Right cardiac atrium (tissue), 5 donors: Measurements from ENCODE around the gene OR1I1. TPM values are rescaled to one million over a fixed set of nuclear protein-coding genes. Genes with fewer than 3 reads are reported as not detected.
A peak's percentile ranks its signal among the peaks of the same experiment; 100 is the strongest.

Experiments used
- ATAC-seq, 2 donors: fragments of 200-7000 bp; cut with Tn5 transposase; one replicate each; pipeline versions ENCODE4 v1.8.0 to v1.9.1; 2020; ENCODE audit warnings: moderate library complexity in 2 of 2, mild to moderate bottlenecking in 1 of 2
- DNase-seq, 3 donors: peaks; one replicate each; pipeline ENCODE4 v3.0.0-alpha.2; 2020
- H3K27ac ChIP-seq: one replicate; pipeline ENCODE4 v1.5.1; 2013; ENCODE audit warnings: mild to moderate bottlenecking, low read length, control low read depth, moderate library complexity
- H3K27me3 ChIP-seq: one replicate; pipeline ENCODE4 v1.6.1; 2013; ENCODE audit not compliant: control insufficient read depth, insufficient read depth
- H3K4me1 ChIP-seq: one replicate; pipeline ENCODE4 v1.6.1; 2013; ENCODE audit warnings: low read length; ENCODE audit not compliant: control insufficient read depth, insufficient read depth
- H3K4me3 ChIP-seq: one replicate; pipeline ENCODE4 v1.5.1; 2013; ENCODE audit warnings: low read length, control low read depth
- H3K9me3 ChIP-seq: one replicate; pipeline ENCODE4 v1.6.1; 2013; ENCODE audit warnings: low read length; ENCODE audit not compliant: control insufficient read depth
- WGBS: extraction: QIAGEN DNeasy Blood & Tissue Kit; methylation state at CpG from one replicate; pipeline ENCODE4 v1.1.7; 2013; 5-methylcytosine and 5-hydroxymethylcytosine counted together
- intact Hi-C, 4 donors: fragments of 100-400 bp; cut with DNase I; formaldehyde crosslinking; loops; one replicate each; pipeline versions ENCODE4 v1.11.0 to v1.14.0; 2022 to 2023
- polyA plus RNA-seq: library from polyadenylated mRNA; stranded (reverse); fragments of 200-250 nt; gene quantifications from one replicate; pipeline ENCODE4 v1.2.3, GENCODE V29; 2013
- total RNA-seq, 4 donors: library from RNA; stranded (reverse); fragmentation: NEBNext Ultra II Directional; extraction: Animal tissue kit (Norgen Biotek cat#: 25700); gene quantifications; one replicate each; pipeline ENCODE4 v1.2.1, GENCODE V29; 2021
- donor health status: healthy with polysubstance abuse.
- donor health status: DM: no; HTN: yes; CAD: no.
- donor health status: DM: no; HTN: no; CAD: no.
- donor health status: DM: no; HTN: yes; CAD: no; lungs with severe emphysema.
- donor health status: DM: yes; HTN: yes; CAD: no.

The OR1I1 gene
- total and polyA plus RNA-seq, 5 donors: not detected

GRCh38 chr19:15109768-15110417 is 27.9 kb downstream of the OR1I1 start:
- Histone ChIP-seq H3K4me3 (no peak overlapping the region), H3K9me3 (no peaks in the 10 kb centered on the region), H3K4me1 (no peaks in the 10 kb centered on the region), H3K27me3 (no peaks in the 10 kb centered on the region), H3K27ac (no peak overlapping the region)
- intact Hi-C loops: no loop called here
- ATAC-seq (no peak), DNase-seq (peak in 1 of 3 donors; percentile 62)
- 91% methylated on average over 49 of the region's 49 CpGs for WGBS

DNA sequence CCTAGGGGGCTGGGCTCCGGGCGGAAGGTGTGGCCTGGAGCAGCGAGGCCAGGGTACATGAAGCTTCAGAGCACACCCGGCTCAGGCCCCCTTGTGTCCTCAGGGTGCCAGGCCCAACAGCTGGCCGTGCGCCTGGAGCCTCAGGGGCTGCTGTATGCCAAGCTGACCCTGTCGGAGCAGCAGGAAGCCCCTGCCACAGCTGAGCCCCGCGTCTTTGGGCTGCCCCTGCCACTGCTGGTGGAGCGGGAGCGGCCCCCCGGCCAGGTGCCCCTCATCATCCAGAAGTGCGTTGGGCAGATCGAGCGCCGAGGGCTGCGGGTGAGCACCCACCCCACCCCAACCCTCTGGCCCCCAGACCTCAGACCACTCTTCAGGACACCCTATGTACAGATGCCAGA is 28.4 kb downstream of the OR1I1 start:
- Histone ChIP-seq H3K9me3 (no peaks in the 10 kb centered on the region), H3K4me3 (no peak overlapping the region), H3K4me1 (peaks cover 5% of the 10 kb centered on the region), H3K27me3 (no peaks in the 10 kb centered on the region), H3K27ac (no peak overlapping the region)
- 87% methylated on average over 17 of the region's 17 CpGs for WGBS
- intact Hi-C loops: no loop called here
- DNase-seq: peak in 1 of 3 donors; percentile 63
- ATAC-seq: no peak

DNA sequence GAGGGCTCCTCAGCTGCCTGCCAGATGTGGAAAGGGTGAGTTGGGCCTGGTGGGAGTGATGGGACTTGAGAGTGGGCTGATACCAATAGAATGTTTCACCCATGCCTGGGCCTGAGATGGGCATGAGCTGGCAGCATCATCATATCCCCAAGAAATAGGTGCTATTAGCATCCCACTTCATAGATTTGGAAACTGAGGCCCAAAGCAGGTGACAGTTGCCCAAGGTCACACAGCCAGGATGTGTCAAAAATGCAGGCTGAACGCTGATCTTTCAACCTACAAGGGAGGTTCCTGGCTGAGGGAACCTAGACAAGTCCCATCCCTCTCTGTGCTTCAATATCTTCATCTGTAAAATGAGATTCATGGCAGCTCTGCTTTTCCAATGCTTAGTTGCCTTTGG is 29.7 kb downstream of the OR1I1 start:
- 96% methylated on average over 1 of the region's 1 CpG for WGBS
- DNase-seq (no peak), ATAC-seq (no peak)
- intact Hi-C loops: no loop called here
- no peak overlapping the region for H3K27ac ChIP-seq
- H3K4me1 ChIP-seq: peaks cover 6% of the 10 kb centered on the region
- H3K27me3 ChIP-seq: no peaks in the 10 kb centered on the region
- no peaks in the 10 kb centered on the region for H3K9me3 ChIP-seq
- H3K4me3 ChIP-seq: no peak overlapping the region

- DNase-seq (no peak), ATAC-seq (no peak)
- intact Hi-C loops: no loop called here
- H3K9me3 ChIP-seq: no peaks in the 10 kb centered on the region
- no peaks in the 10 kb centered on the region for H3K27me3 ChIP-seq
- WGBS: 94% methylated on average over 11 of the region's 11 CpGs
- H3K27ac ChIP-seq: no peak overlapping the region
- H3K4me3 ChIP-seq: no peak overlapping the region
- H3K4me1 ChIP-seq: peaks cover 6% of the 10 kb centered on the region
Observed at GRCh38 chr19:15112385-15112784, 30.4 kb downstream of the OR1I1 start.

- DNase-seq (peak in 1 of 3 donors; percentile 69), ATAC-seq (peak in 1 of 2 donors; percentile 1)
- no peaks in the 10 kb centered on the region for H3K27me3 ChIP-seq
- 88% methylated on average over 58 of the region's 58 CpGs for WGBS
- H3K4me3 ChIP-seq: no peak overlapping the region
- intact Hi-C loops: no loop called here
- H3K9me3 ChIP-seq: no peaks in the 10 kb centered on the region
- H3K27ac ChIP-seq: no peak overlapping the region
- H3K4me1 ChIP-seq: peaks cover 6% of the 10 kb centered on the region
Observed at GRCh38 chr19:15113245-15114152, 31.5 kb downstream of the OR1I1 start.

GRCh38 chr19:15114153-15114540 is 32.1 kb downstream of the OR1I1 start:
- peak in 1 of 2 donors; percentile 45 for ATAC-seq
- intact Hi-C loops: no loop called here
- no peak for DNase-seq
- 61% methylated on average over 7 of the region's 7 CpGs for WGBS
- no peaks in the 10 kb centered on the region for H3K27me3 ChIP-seq
- peaks cover 6% of the 10 kb centered on the region for H3K4me1 ChIP-seq
- no peaks in the 10 kb centered on the region for H3K9me3 ChIP-seq
- H3K27ac ChIP-seq: no peak overlapping the region
- no peak overlapping the region for H3K4me3 ChIP-seq

- 27% methylated on average over 13 of the region's 13 CpGs for WGBS
- intact Hi-C loops: no loop called here
Observed at GRCh38 chr19:15115080-15115479, 33.1 kb downstream of the OR1I1 start.

DNA sequence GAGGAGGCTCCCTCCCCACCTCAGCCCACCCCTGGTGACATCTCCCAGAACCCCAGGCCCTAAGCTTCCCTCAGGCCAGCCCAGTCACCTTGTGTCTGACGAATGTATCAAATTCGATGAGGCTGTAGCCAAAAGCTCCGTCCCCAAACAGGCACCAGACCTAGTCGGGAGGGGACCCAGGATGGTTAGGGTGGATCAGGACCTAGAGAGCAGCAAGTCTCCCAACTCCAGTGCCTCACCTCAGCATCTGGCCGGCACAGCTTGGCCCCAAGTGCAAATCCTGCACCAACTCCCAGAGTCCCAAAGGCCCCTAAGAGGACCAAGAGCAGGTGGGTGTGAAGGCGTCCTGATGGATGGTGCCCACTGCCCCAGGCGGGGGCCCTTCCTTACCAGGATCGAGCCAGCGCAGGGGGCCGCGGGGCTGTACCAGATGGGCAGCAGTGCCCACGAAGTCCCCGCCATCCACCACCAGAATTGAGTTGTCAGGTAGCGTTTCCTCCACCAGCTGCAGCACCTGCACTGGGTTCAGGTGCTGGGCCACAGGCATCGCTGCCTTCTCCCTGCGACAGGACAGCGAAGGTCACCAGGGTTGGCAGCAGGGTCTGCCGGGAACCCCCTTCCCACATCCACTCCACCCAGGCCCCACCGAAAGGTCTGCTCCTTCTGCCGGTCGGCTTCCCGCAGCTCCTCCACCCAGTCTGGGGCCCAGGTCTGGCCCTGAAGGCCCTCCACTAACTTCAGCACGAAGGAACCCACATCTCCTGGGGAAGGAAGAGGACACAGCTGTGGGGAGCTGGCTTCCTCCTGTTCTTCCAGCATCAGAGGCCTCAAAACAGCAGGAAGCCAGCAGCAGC is 34.0 kb downstream of the OR1I1 start:
- no peaks in the 10 kb centered on the region for H3K9me3 ChIP-seq
- ATAC-seq (no peak), DNase-seq (no peak)
- no peaks in the 10 kb centered on the region for H3K27me3 ChIP-seq
- WGBS: 69% methylated on average over 23 of the region's 23 CpGs
- H3K4me3 ChIP-seq: no peak overlapping the region
- intact Hi-C loops: no loop called here
- H3K27ac ChIP-seq: no peak overlapping the region
- peaks cover 6% of the 10 kb centered on the region for H3K4me1 ChIP-seq

More at GRCh38 chr19:15115080-15115479, 33.1 kb downstream of the OR1I1 start:
- Histone ChIP-seq H3K4me3 (no peak overlapping the region), H3K27ac (peak overlapping the region; percentile 8), H3K27me3 (no peaks in the 10 kb centered on the region), H3K9me3 (no peaks in the 10 kb centered on the region), H3K4me1 (peaks cover 6% of the 10 kb centered on the region)
- DNase-seq (peak; percentile 88 to 95 (median 95)), ATAC-seq (peak; percentile 71 to 77)

- no peak overlapping the region for H3K4me3 ChIP-seq
- H3K4me1 ChIP-seq: peaks cover 6% of the 10 kb centered on the region
- 75% methylated on average over 12 of the region's 12 CpGs for WGBS
- no peak overlapping the region for H3K27ac ChIP-seq
- H3K9me3 ChIP-seq: no peaks in the 10 kb centered on the region
- ATAC-seq: no peak
- H3K27me3 ChIP-seq: no peaks in the 10 kb centered on the region
- DNase-seq: no peak
- intact Hi-C loops: no loop called here
Observed at GRCh38 chr19:15116856-15117255, 34.8 kb downstream of the OR1I1 start.

- H3K27me3 ChIP-seq: no peaks in the 10 kb centered on the region
- no peaks in the 10 kb centered on the region for H3K9me3 ChIP-seq
- H3K4me3 ChIP-seq: no peak overlapping the region
- DNase-seq (no peak), ATAC-seq (no peak)
- WGBS: 93% methylated on average over 2 of the region's 2 CpGs
- H3K27ac ChIP-seq: no peak overlapping the region
- intact Hi-C loops: no loop called here
- H3K4me1 ChIP-seq: peaks cover 6% of the 10 kb centered on the region
Observed at GRCh38 chr19:15118248-15118647, 36.2 kb downstream of the OR1I1 start.
